HFF-Myc (cell line): ENCODE data around the gene YDJC.
A peak's percentile ranks its signal among the peaks of the same experiment; 100 is the strongest.
"Not testable (repeated sequence)": the region's sequence is repeated elsewhere in the genome, so short reads cannot be mapped to it uniquely, and the experiment has no call there.

Source experiments
- DNase-seq: peaks from one replicate; pipeline ENCODE4 v3.0.0-alpha.2; 2011; ENCODE audit warnings: low read depth; ENCODE audit errors: extremely low read depth
- H3K4me3 ChIP-seq: replicated peaks from 2 replicates; pipeline ENCODE4 v1.5.1; 2011; ENCODE audit warnings: low read depth, mild to moderate bottlenecking, control low read depth, low read length
- CTCF ChIP-seq: IDR thresholded peaks from 2 replicates; pipeline ENCODE4 v1.5.1; 2012; ENCODE audit warnings: mild to moderate bottlenecking, low read depth, low read length, control low read depth; ENCODE audit errors: missing control alignments

YDJC gene

GRCh38 chr22:21641789-21642583, 12.2 kb upstream of the YDJC start, which contains the start of gene SDF2L1:
TSS of gene SDF2L1 (plus strand) at chr22:21642302. CDS start at chr22:21642337, 35 bp downstream.
- peak; percentile 94 for DNase-seq
- peak within 1 kb of the TSS; percentile 79 for H3K4me3 ChIP-seq
- TF ChIP-seq CTCF, result no peak

- peak; percentile 40 for TF ChIP-seq CTCF
- no peak for DNase-seq
- peak overlapping the region; percentile 79 for H3K4me3 ChIP-seq
These were observed 11.6 kb upstream of the YDJC start for GRCh38 chr22:21641417-21641788.

- no peak for TF ChIP-seq CTCF
- DNase-seq, result no peak
- no peak overlapping the region for H3K4me3 ChIP-seq
These were observed 11.0 kb upstream of the YDJC start for GRCh38 chr22:21640810-21641209.

- TF ChIP-seq CTCF, result no peak
- no peak for DNase-seq
- no peak overlapping the region for H3K4me3 ChIP-seq
These were observed 9.5 kb upstream of the YDJC start for GRCh38 chr22:21639359-21639758.

- DNase-seq, H3K4me3 ChIP-seq: not testable (repeated sequence)
These were observed 7.6 kb upstream of the YDJC start for GRCh38 chr22:21637450-21637849.

- no peak overlapping the region for H3K4me3 ChIP-seq
- DNase-seq, result no peak
- no peak for TF ChIP-seq CTCF
These were observed 6.9 kb upstream of the YDJC start for GRCh38 chr22:21636629-21637218.

- H3K4me3 ChIP-seq, result no peak overlapping the region
- no peak for TF ChIP-seq CTCF
- DNase-seq, result no peak
These were observed 6.1 kb upstream of the YDJC start for GRCh38 chr22:21635771-21636510.
